GM18858 (cell line): ENCODE measurements around the gene AFF3.

Source experiments
- ATAC-seq: cut with Tn5 transposase; IDR thresholded peaks from one replicate; pipeline ENCODE4 v1.9.1; 2021; ENCODE audit not compliant: unreplicated experiment

AFF3 gene

GRCh38 chr2:99833586-99834201 lies 308.7 kb downstream of the AFF3 start:
- no peak for ATAC-seq

- no peak for ATAC-seq
Observed at GRCh38 chr2:99832926-99833325, 309.5 kb downstream of the AFF3 start.

- ATAC-seq, result no peak
Observed at GRCh38 chr2:99831772-99832171, 310.6 kb downstream of the AFF3 start.

- ATAC-seq, result no peak
Observed at GRCh38 chr2:99827296-99827999, 314.9 kb downstream of the AFF3 start.

- no peak for ATAC-seq
Observed at GRCh38 chr2:99825630-99826029, 316.8 kb downstream of the AFF3 start.

GRCh38 chr2:99824758-99825157 lies 317.6 kb downstream of the AFF3 start:
- ATAC-seq, result no peak

GRCh38 chr2:99822474-99823207 lies 319.7 kb downstream of the AFF3 start:
- ATAC-seq, result no peak

- ATAC-seq, result no peak
Observed at GRCh38 chr2:99821984-99822383, 320.4 kb downstream of the AFF3 start.

- ATAC-seq, result no peak
Observed at GRCh38 chr2:99821572-99821971, 320.8 kb downstream of the AFF3 start.

- no peak for ATAC-seq
Observed at GRCh38 chr2:99821039-99821438, 321.4 kb downstream of the AFF3 start.

GRCh38 chr2:99819766-99820165 lies 322.6 kb downstream of the AFF3 start:
- ATAC-seq, result no peak

GRCh38 chr2:99818842-99819241 lies 323.5 kb downstream of the AFF3 start:
- no peak for ATAC-seq

GRCh38 chr2:99816908-99817307 lies 325.5 kb downstream of the AFF3 start:
- ATAC-seq, result no peak

- ATAC-seq, result no peak
Observed at GRCh38 chr2:99812426-99812825, 330.0 kb downstream of the AFF3 start.

GRCh38 chr2:99811544-99811943 lies 330.8 kb downstream of the AFF3 start:
- no peak for ATAC-seq

- ATAC-seq, result no peak
Observed at GRCh38 chr2:99810225-99810624, 332.2 kb downstream of the AFF3 start.

- no peak for ATAC-seq
Observed at GRCh38 chr2:99809259-99809900, 333.0 kb downstream of the AFF3 start.

- no peak for ATAC-seq
Observed at GRCh38 chr2:99808361-99809200, 333.8 kb downstream of the AFF3 start.

- ATAC-seq, result no peak
Observed at GRCh38 chr2:99806758-99807157, 335.6 kb downstream of the AFF3 start.

GRCh38 chr2:99805930-99806476 lies 336.4 kb downstream of the AFF3 start:
- ATAC-seq, result no peak
